Adrenal gland (tissue), 5 donors: Measurements from ENCODE around the gene LZTFL1.

ENCODE experiments used
- POLR2A ChIP-seq, 2 donors: fragments of 450-650 bp; IDR thresholded peaks; one replicate each; pipeline ENCODE4 v1.6.1; 2017; ENCODE audit warnings: antibody characterized with exemption in 2 of 2, mild to moderate bottlenecking in 2 of 2, moderate library complexity in 1 of 2
- TF ChIP-seq, protein P1 (sequence below), 6 experiments: fragments of 450-650 bp in 4 of 6; fragments of 200-600 bp in 2 of 6; sonication (generic) in 1 of 6; IDR thresholded peaks; 1 replicate in 5 of 6; 2 replicates in 1 of 6; pipeline versions ENCODE4 v1.5.1 to v1.8.0; 2016 to 2021; ENCODE audit warnings: antibody characterized with exemption in 6 of 6, mild to moderate bottlenecking in 2 of 6, moderate library complexity in 1 of 6
- donor health status: DM: no; HTN: no; CAD: no.

DNA sequence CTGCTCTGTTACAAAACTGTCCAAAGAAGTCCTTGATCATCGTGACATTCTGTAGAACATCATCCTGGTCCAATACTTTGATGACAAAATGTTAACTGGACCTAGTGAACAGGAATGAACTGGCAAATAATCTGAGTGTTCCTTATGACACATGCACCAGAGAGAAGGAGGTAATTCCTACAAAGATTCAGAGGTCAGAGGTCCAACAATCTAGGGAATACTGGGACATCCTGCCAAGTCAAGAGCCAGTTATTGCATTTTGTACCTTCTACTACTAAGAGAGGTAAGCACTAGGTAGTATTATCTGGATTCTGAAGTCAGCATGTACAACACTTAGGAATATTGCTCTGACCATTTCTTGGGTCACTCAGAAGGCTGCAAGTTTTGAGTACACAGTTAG, 20.8 kb downstream of the LZTFL1 start:
- no peak for TF ChIP-seq POLR2A (IDR thresholded peaks at IDR 0.05)
- TF ChIP-seq, protein P1, sequence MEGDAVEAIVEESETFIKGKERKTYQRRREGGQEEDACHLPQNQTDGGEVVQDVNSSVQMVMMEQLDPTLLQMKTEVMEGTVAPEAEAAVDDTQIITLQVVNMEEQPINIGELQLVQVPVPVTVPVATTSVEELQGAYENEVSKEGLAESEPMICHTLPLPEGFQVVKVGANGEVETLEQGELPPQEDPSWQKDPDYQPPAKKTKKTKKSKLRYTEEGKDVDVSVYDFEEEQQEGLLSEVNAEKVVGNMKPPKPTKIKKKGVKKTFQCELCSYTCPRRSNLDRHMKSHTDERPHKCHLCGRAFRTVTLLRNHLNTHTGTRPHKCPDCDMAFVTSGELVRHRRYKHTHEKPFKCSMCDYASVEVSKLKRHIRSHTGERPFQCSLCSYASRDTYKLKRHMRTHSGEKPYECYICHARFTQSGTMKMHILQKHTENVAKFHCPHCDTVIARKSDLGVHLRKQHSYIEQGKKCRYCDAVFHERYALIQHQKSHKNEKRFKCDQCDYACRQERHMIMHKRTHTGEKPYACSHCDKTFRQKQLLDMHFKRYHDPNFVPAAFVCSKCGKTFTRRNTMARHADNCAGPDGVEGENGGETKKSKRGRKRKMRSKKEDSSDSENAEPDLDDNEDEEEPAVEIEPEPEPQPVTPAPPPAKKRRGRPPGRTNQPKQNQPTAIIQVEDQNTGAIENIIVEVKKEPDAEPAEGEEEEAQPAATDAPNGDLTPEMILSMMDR (IDR thresholded peaks at IDR 0.05): no peak
